HEK293 (cell line): Measurements from ENCODE around the gene ELAC2.

Source experiments
- CTCF ChIA-PET: fragments of 350-600 bp; formaldehyde crosslinking; extraction: SDS; loops from one replicate; lab custom pipeline; 2021; ENCODE audit warnings: antibody characterized with exemption; lab: Yijun Ruan, JAX
- POLR2A ChIA-PET: fragments of 300-600 bp; formaldehyde crosslinking; extraction: SDS; loops from one replicate; lab custom pipeline; 2020; ENCODE audit warnings: antibody characterized with exemption, inconsistent platforms; lab: Yijun Ruan, JAX
- H3K27ac ChIP-seq: fragments of 200-500 bp; sonication (Bioruptor generic); 2 replicates; pipeline ENCODE4 v1.5.1; 2014; ENCODE audit warnings: low read depth, low read length, control low read depth, inconsistent platforms; ENCODE audit errors: extremely low read depth
- H3K36me3 ChIP-seq, 2 experiments: fragments of 200-500 bp in 1 of 2; sonication (Bioruptor generic) in 1 of 2; 1 replicate in 1 of 2; 2 replicates in 1 of 2; pipeline ENCODE4 v1.5.1; 2014 to 2017; ENCODE audit warnings: inconsistent platforms in 2 of 2, low read length in 2 of 2; ENCODE audit not compliant: control insufficient read depth in 2 of 2, insufficient read depth in 1 of 2
- H3K4me1 ChIP-seq: fragments of 200-500 bp; sonication (Bioruptor generic); 2 replicates; pipeline ENCODE4 v1.5.1; 2014; ENCODE audit warnings: mild to moderate bottlenecking, low read length, inconsistent platforms; ENCODE audit not compliant: control insufficient read depth, insufficient read depth
- H3K4me3 ChIP-seq: 2 replicates; pipeline ENCODE4 v1.5.1; 2011; ENCODE audit warnings: low read depth, mild to moderate bottlenecking, control low read depth, low read length, moderate library complexity
- H3K9me3 ChIP-seq: fragments of 200-500 bp; sonication (Bioruptor generic); 2 replicates; pipeline ENCODE4 v1.5.1; 2014; ENCODE audit warnings: low read depth, low read length, inconsistent platforms; ENCODE audit not compliant: control insufficient read depth, insufficient read depth
- ELK4 ChIP-seq: IDR thresholded peaks from 2 replicates; pipeline ENCODE4 v1.6.1; 2011; ENCODE audit warnings: mild to moderate bottlenecking, low read depth, low read length, borderline replicate concordance
- GLIS1 ChIP-seq: fragments of 450-650 bp; formaldehyde crosslinking; IDR thresholded peaks from 2 replicates; pipeline ENCODE4 v1.5.1; 2016; ENCODE audit warnings: missing biosample characterization, missing genetic modification characterization
- IKZF3 ChIP-seq: fragments of 450-650 bp; IDR thresholded peaks from 2 replicates; pipeline ENCODE4 v1.5.0; 2018; ENCODE audit warnings: missing biosample characterization, mild to moderate bottlenecking, missing genetic modification characterization, moderate library complexity
- PRDM1 ChIP-seq: fragments of 450-650 bp; formaldehyde crosslinking; IDR thresholded peaks from 2 replicates; pipeline ENCODE4; 2016; ENCODE audit warnings: missing biosample characterization, missing genetic modification characterization
- SP7 ChIP-seq: fragments of 450-650 bp; formaldehyde crosslinking; IDR thresholded peaks from 2 replicates; pipeline ENCODE4 v1.5.1; 2016; ENCODE audit warnings: missing biosample characterization, missing genetic modification characterization
- YY1 ChIP-seq: fragments of 450-650 bp; formaldehyde crosslinking; IDR thresholded peaks from 2 replicates; pipeline ENCODE4 v1.5.1; 2018; ENCODE audit warnings: missing biosample characterization, missing genetic modification characterization
- ZBTB1 ChIP-seq: fragments of 450-650 bp; formaldehyde crosslinking; IDR thresholded peaks from 2 replicates; pipeline ENCODE4 v1.5.1; 2016; ENCODE audit warnings: missing biosample characterization, missing genetic modification characterization
- ZNF10 ChIP-seq: fragments of 450-650 bp; formaldehyde crosslinking; IDR thresholded peaks from 2 replicates; pipeline ENCODE4 v1.5.1; 2017; ENCODE audit warnings: missing biosample characterization, missing genetic modification characterization
- ZNF121 ChIP-seq: fragments of 450-650 bp; formaldehyde crosslinking; IDR thresholded peaks from 2 replicates; pipeline ENCODE4 v1.5.1; 2016; ENCODE audit warnings: missing biosample characterization, missing genetic modification characterization
- ZNF140 ChIP-seq: fragments of 450-650 bp; formaldehyde crosslinking; IDR thresholded peaks from 2 replicates; pipeline ENCODE4 v1.5.1; 2016; ENCODE audit warnings: missing biosample characterization, missing genetic modification characterization
- ZNF155 ChIP-seq: fragments of 450-650 bp; formaldehyde crosslinking; IDR thresholded peaks from 2 replicates; pipeline ENCODE4 v1.5.1; 2016; ENCODE audit warnings: missing biosample characterization, missing genetic modification characterization
- ZNF157 ChIP-seq: fragments of 450-650 bp; formaldehyde crosslinking; IDR thresholded peaks from 2 replicates; pipeline ENCODE4 v1.5.1; 2016; ENCODE audit warnings: missing biosample characterization, missing genetic modification characterization
- ZNF175 ChIP-seq: fragments of 450-650 bp; formaldehyde crosslinking; IDR thresholded peaks from 2 replicates; pipeline ENCODE4 v1.5.1; 2016; ENCODE audit warnings: missing biosample characterization, missing genetic modification characterization
- ZNF239 ChIP-seq: fragments of 450-650 bp; formaldehyde crosslinking; IDR thresholded peaks from 2 replicates; pipeline ENCODE4 v1.5.1; 2016; ENCODE audit warnings: missing biosample characterization, missing genetic modification characterization
- ZNF26 ChIP-seq: fragments of 450-650 bp; formaldehyde crosslinking; IDR thresholded peaks from 2 replicates; pipeline ENCODE4 v1.5.1; 2016; ENCODE audit warnings: missing biosample characterization, missing genetic modification characterization
- ZNF548 ChIP-seq: fragments of 450-650 bp; formaldehyde crosslinking; IDR thresholded peaks from 2 replicates; pipeline ENCODE4 v1.5.1; 2016; ENCODE audit warnings: missing biosample characterization, missing genetic modification characterization
- ZNF624 ChIP-seq: fragments of 450-650 bp; formaldehyde crosslinking; IDR thresholded peaks from 2 replicates; pipeline ENCODE4 v1.5.1; 2017; ENCODE audit warnings: missing biosample characterization, missing genetic modification characterization
- ZNF660 ChIP-seq: fragments of 450-650 bp; IDR thresholded peaks from 2 replicates; pipeline ENCODE4 v1.5.1; 2018; ENCODE audit warnings: missing biosample characterization, mild to moderate bottlenecking, missing genetic modification characterization
- ZNF830 ChIP-seq: fragments of 450-650 bp; IDR thresholded peaks from 2 replicates; pipeline ENCODE4 v1.5.0; 2018; ENCODE audit warnings: missing biosample characterization, missing genetic modification characterization, low read depth, mild to moderate bottlenecking, moderate library complexity
- ZSCAN16 ChIP-seq: fragments of 450-650 bp; formaldehyde crosslinking; IDR thresholded peaks from 2 replicates; pipeline ENCODE4 v1.5.1; 2016; ENCODE audit warnings: missing biosample characterization, missing genetic modification characterization
- TF ChIP-seq, protein P1 (sequence below): fragments of 450-650 bp; formaldehyde crosslinking; IDR thresholded peaks from 2 replicates; pipeline ENCODE4 v1.5.1; 2016; ENCODE audit warnings: missing biosample characterization, missing genetic modification characterization
- TF ChIP-seq, protein P2 (sequence below): fragments of 450-650 bp; formaldehyde crosslinking; IDR thresholded peaks from 2 replicates; pipeline ENCODE4 v1.5.1; 2017; ENCODE audit warnings: missing biosample characterization, missing genetic modification characterization
- TF ChIP-seq, protein P3 (sequence below): fragments of 450-650 bp; formaldehyde crosslinking; conservative IDR thresholded peaks from 2 replicates; pipeline ENCODE4 v1.5.1; 2016; ENCODE audit warnings: low read depth, missing biosample characterization, missing genetic modification characterization

The ELAC2 gene

GRCh38 chr17:12955521-12955920 lies 62.3 kb downstream of the ELAC2 start (continued):
- TF ChIP-seq, protein P1, sequence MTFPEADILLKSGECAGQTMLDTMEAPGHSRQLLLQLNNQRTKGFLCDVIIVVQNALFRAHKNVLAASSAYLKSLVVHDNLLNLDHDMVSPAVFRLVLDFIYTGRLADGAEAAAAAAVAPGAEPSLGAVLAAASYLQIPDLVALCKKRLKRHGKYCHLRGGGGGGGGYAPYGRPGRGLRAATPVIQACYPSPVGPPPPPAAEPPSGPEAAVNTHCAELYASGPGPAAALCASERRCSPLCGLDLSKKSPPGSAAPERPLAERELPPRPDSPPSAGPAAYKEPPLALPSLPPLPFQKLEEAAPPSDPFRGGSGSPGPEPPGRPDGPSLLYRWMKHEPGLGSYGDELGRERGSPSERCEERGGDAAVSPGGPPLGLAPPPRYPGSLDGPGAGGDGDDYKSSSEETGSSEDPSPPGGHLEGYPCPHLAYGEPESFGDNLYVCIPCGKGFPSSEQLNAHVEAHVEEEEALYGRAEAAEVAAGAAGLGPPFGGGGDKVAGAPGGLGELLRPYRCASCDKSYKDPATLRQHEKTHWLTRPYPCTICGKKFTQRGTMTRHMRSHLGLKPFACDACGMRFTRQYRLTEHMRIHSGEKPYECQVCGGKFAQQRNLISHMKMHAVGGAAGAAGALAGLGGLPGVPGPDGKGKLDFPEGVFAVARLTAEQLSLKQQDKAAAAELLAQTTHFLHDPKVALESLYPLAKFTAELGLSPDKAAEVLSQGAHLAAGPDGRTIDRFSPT (tag by site-specific recombination), result no peak
- TF ChIP-seq ZSCAN16 (tag by site-specific recombination) (no peak), GLIS1 (no peak), ZNF624 (no peak), PRDM1 (tag by site-specific recombination) (no peak), ZNF830 (tag by site-specific recombination) (no peak)
- TF ChIP-seq, all 188 proteins: peak for 0

DNA sequence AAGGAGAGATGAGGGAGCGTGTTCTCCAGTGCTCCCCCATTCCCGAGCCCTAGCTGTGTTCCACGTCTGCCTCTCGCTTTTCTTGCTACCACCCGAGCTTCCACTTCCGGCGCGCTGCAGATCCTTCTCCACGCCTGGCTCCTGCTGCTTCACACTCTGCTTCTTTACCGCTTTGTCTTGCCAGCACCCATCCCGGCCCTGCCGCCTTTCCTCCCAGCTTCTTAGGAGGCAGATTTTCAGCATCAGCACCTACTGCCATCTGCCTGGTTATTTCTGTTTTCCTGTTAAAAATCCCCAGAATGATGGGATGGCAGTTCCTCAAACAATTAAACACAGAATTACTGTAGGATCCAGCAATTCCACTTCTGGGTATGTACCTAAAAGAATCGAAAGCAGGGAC lies 64.7 kb downstream of the ELAC2 start:
- H3K9me3 ChIP-seq, result no peaks in the 10 kb centered on the region
- POLR2A ChIA-PET, result no interaction called here
- H3K36me3 ChIP-seq, result peaks cover 27 to 70% of the 10 kb centered on the region in 2 experiments
- H3K4me1 ChIP-seq, result no peaks in the 10 kb centered on the region
- no peak overlapping the region for H3K4me3 ChIP-seq
- H3K27ac ChIP-seq, result no peak overlapping the region
- TF ChIP-seq ZNF175 (tag by site-specific recombination) (no peak), ZNF26 (tag by site-specific recombination) (no peak), ZNF121 (tag by site-specific recombination) (no peak), ZNF10 (tag by site-specific recombination) (no peak), IKZF3 (tag by site-specific recombination) (no peak), ZBTB1 (no peak), ELK4 (no peak), ZNF660 (no peak), SP7 (no peak), ZNF239 (tag by site-specific recombination) (no peak), ZNF548 (no peak), ZNF157 (tag by site-specific recombination) (no peak), YY1 (no peak), ZNF140 (tag by site-specific recombination) (no peak), ZNF155 (tag by site-specific recombination) (no peak)
- TF ChIP-seq, protein P2, sequence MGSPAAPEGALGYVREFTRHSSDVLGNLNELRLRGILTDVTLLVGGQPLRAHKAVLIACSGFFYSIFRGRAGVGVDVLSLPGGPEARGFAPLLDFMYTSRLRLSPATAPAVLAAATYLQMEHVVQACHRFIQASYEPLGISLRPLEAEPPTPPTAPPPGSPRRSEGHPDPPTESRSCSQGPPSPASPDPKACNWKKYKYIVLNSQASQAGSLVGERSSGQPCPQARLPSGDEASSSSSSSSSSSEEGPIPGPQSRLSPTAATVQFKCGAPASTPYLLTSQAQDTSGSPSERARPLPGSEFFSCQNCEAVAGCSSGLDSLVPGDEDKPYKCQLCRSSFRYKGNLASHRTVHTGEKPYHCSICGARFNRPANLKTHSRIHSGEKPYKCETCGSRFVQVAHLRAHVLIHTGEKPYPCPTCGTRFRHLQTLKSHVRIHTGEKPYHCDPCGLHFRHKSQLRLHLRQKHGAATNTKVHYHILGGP (tag by site-specific recombination), result no peak
- TF ChIP-seq, protein P3, sequence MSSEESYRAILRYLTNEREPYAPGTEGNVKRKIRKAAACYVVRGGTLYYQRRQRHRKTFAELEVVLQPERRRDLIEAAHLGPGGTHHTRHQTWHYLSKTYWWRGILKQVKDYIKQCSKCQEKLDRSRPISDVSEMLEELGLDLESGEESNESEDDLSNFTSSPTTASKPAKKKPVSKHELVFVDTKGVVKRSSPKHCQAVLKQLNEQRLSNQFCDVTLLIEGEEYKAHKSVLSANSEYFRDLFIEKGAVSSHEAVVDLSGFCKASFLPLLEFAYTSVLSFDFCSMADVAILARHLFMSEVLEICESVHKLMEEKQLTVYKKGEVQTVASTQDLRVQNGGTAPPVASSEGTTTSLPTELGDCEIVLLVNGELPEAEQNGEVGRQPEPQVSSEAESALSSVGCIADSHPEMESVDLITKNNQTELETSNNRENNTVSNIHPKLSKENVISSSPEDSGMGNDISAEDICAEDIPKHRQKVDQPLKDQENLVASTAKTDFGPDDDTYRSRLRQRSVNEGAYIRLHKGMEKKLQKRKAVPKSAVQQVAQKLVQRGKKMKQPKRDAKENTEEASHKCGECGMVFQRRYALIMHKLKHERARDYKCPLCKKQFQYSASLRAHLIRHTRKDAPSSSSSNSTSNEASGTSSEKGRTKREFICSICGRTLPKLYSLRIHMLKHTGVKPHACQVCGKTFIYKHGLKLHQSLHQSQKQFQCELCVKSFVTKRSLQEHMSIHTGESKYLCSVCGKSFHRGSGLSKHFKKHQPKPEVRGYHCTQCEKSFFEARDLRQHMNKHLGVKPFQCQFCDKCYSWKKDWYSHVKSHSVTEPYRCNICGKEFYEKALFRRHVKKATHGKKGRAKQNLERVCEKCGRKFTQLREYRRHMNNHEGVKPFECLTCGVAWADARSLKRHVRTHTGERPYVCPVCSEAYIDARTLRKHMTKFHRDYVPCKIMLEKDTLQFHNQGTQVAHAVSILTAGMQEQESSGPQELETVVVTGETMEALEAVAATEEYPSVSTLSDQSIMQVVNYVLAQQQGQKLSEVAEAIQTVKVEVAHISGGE (tag by site-specific recombination), result no peak
- TF ChIP-seq, all 188 proteins: peak for 0
- CTCF ChIA-PET, result no interaction called here
